Karpas-422 (cell line): Measurements from ENCODE around the gene PWWP2A. TPM values are rescaled to one million over a fixed set of nuclear protein-coding genes. Genes with fewer than 3 reads are reported as not detected.

ENCODE experiments used
- DNase-seq: peaks from one replicate; pipeline ENCODE4 v3.0.0-alpha.2; 2015
- H2AFZ ChIP-seq: fragments of 200-600 bp; sonication (generic); 2 replicates; pipeline ENCODE4 v1.6.1; 2014; ENCODE audit warnings: antibody characterized with exemption, low read length, mixed read lengths
- H3K27ac ChIP-seq: fragments of 200-600 bp; sonication (generic); 2 replicates; pipeline ENCODE4 v1.5.1; 2014; ENCODE audit warnings: mild to moderate bottlenecking, low read length, moderate library complexity
- H3K27me3 ChIP-seq: fragments of 200-600 bp; sonication (generic); 2 replicates; pipeline ENCODE4 v1.6.1; 2014; ENCODE audit warnings: low read length, mixed read lengths
- H3K36me3 ChIP-seq: fragments of 200-600 bp; sonication (generic); 2 replicates; pipeline ENCODE4 v1.6.1; 2014; ENCODE audit warnings: low read length, mixed read lengths; ENCODE audit not compliant: insufficient read depth
- H3K4me1 ChIP-seq: fragments of 200-600 bp; sonication (generic); 2 replicates; pipeline ENCODE4 v1.6.1; 2014; ENCODE audit warnings: mild to moderate bottlenecking, low read length, mixed read lengths
- H3K4me2 ChIP-seq: fragments of 200-600 bp; sonication (generic); 2 replicates; pipeline ENCODE4 v1.6.1; 2014; ENCODE audit warnings: low read length, low read depth, mild to moderate bottlenecking; ENCODE audit not compliant: poor library complexity, severe bottlenecking
- H3K4me3 ChIP-seq: fragments of 200-600 bp; sonication (generic); 2 replicates; pipeline ENCODE4 v1.5.1; 2014; ENCODE audit warnings: mild to moderate bottlenecking, antibody characterized with exemption, low read length, mixed read lengths
- H3K79me2 ChIP-seq: fragments of 200-600 bp; sonication (generic); 2 replicates; pipeline ENCODE4 v1.6.1; 2014; ENCODE audit warnings: mild to moderate bottlenecking, low read length, mixed read lengths
- H3K9ac ChIP-seq: fragments of 200-600 bp; sonication (generic); 2 replicates; pipeline ENCODE4 v1.6.0; 2014; ENCODE audit warnings: low read length
- H3K9me2 ChIP-seq: fragments of 200-600 bp; sonication (generic), shearing (Covaris generic); replicated peaks from 2 replicates; pipeline ENCODE4 v1.6.0; 2014; ENCODE audit warnings: mild to moderate bottlenecking, low read length, moderate library complexity; ENCODE audit not compliant: insufficient read depth
- H3K9me3 ChIP-seq: fragments of 300-700, 200-600 bp; sonication (generic); 2 replicates; pipeline ENCODE4 v1.6.1; 2014; ENCODE audit warnings: low read length, mixed read lengths
- H4K20me1 ChIP-seq: fragments of 200-600 bp; sonication (generic); 2 replicates; pipeline ENCODE4 v1.6.1; 2014; ENCODE audit warnings: mild to moderate bottlenecking, antibody characterized with exemption, low read length, low read depth; ENCODE audit not compliant: insufficient read depth
- total RNA-seq: library from RNA; depleted of rRNA; stranded (reverse); fragments of >200 nt; shearing (Covaris generic); gene quantifications from 2 replicates; pipeline ENCODE4 v1.2.3, GENCODE V29; 2014; ENCODE audit warnings: low replicate concordance

The PWWP2A gene
- total RNA-seq, 1 experiment from 2014 or later: 25.8 TPM

GRCh38 chr5:160064417-160064810 lies 54.8 kb downstream of the PWWP2A start:
- H3K27ac ChIP-seq: no peak overlapping the region
- no peaks in the 10 kb centered on the region for H3K9me2 ChIP-seq
- no peak overlapping the region for H2AFZ ChIP-seq
- H3K4me3 ChIP-seq: no peak overlapping the region
- no peaks in the 10 kb centered on the region for H3K4me1 ChIP-seq
- H3K4me2 ChIP-seq: no peak overlapping the region
- DNase-seq: no peak
- no peak overlapping the region for H3K9ac ChIP-seq
- H4K20me1 ChIP-seq: no peaks in the 10 kb centered on the region
- H3K36me3 ChIP-seq: peaks cover 9% of the 10 kb centered on the region; the same call in 1 of the 2 replicates
- H3K9me3 ChIP-seq: no peaks in the 10 kb centered on the region
- H3K79me2 ChIP-seq: no peaks in the 10 kb centered on the region
- H3K27me3 ChIP-seq: no peaks in the 10 kb centered on the region

- Histone ChIP-seq H4K20me1 (no peaks in the 10 kb centered on the region), H3K27me3 (no peaks in the 10 kb centered on the region), H3K79me2 (no peaks in the 10 kb centered on the region), H3K4me2 (no peak overlapping the region), H3K4me1 (no peaks in the 10 kb centered on the region), H3K36me3 (peaks cover 15% of the 10 kb centered on the region), H3K4me3 (no peak overlapping the region), H3K9ac (no peak overlapping the region), H3K9me2 (no peaks in the 10 kb centered on the region), H3K27ac (no peak overlapping the region), H2AFZ (no peak overlapping the region), H3K9me3 (no peaks in the 10 kb centered on the region)
- no peak for DNase-seq
Measured at GRCh38 chr5:160061770-160062169, 57.5 kb downstream of the PWWP2A start.

- no peaks in the 10 kb centered on the region for H3K4me1 ChIP-seq
- no peak overlapping the region for H3K4me3 ChIP-seq
- no peak for DNase-seq
- no peaks in the 10 kb centered on the region for H3K9me2 ChIP-seq
- no peaks in the 10 kb centered on the region for H3K79me2 ChIP-seq
- H3K4me2 ChIP-seq: no peak overlapping the region
- H2AFZ ChIP-seq: no peak overlapping the region
- H3K36me3 ChIP-seq: peaks cover 18% of the 10 kb centered on the region
- H3K27me3 ChIP-seq: no peaks in the 10 kb centered on the region
- no peaks in the 10 kb centered on the region for H3K9me3 ChIP-seq
- no peak overlapping the region for H3K27ac ChIP-seq
- no peaks in the 10 kb centered on the region for H4K20me1 ChIP-seq
- H3K9ac ChIP-seq: no peak overlapping the region
Measured at GRCh38 chr5:160060001-160060400, 59.2 kb downstream of the PWWP2A start.

GRCh38 chr5:160057256-160057655 lies 62.0 kb downstream of the PWWP2A start:
- Histone ChIP-seq H3K79me2 (no peaks in the 10 kb centered on the region), H3K4me2 (no peak overlapping the region), H3K4me1 (peaks cover 11% of the 10 kb centered on the region), H3K27me3 (no peaks in the 10 kb centered on the region), H4K20me1 (no peaks in the 10 kb centered on the region), H3K27ac (no peak overlapping the region), H3K4me3 (no peak overlapping the region), H3K36me3 (peaks cover 40% of the 10 kb centered on the region), H2AFZ (no peak overlapping the region), H3K9ac (no peak overlapping the region), H3K9me2 (no peaks in the 10 kb centered on the region), H3K9me3 (no peaks in the 10 kb centered on the region)
- no peak for DNase-seq

- Histone ChIP-seq H3K4me3 (no peak overlapping the region), H2AFZ (no peak overlapping the region), H3K36me3 (peaks cover 49% of the 10 kb centered on the region), H3K27ac (no peak overlapping the region), H3K4me1 (peaks cover 15% of the 10 kb centered on the region), H3K9ac (no peak overlapping the region), H4K20me1 (no peaks in the 10 kb centered on the region), H3K9me2 (no peaks in the 10 kb centered on the region), H3K4me2 (no peak overlapping the region), H3K27me3 (no peaks in the 10 kb centered on the region), H3K79me2 (no peaks in the 10 kb centered on the region), H3K9me3 (no peaks in the 10 kb centered on the region)
- DNase-seq: no peak
Measured at GRCh38 chr5:160054831-160055230, 64.4 kb downstream of the PWWP2A start.

- no peaks in the 10 kb centered on the region for H3K9me3 ChIP-seq
- peaks cover 51% of the 10 kb centered on the region for H3K36me3 ChIP-seq
Measured at GRCh38 chr5:160054047-160054446, 65.2 kb downstream of the PWWP2A start.

GRCh38 chr5:160049099-160049498 lies 70.2 kb downstream of the PWWP2A start:
- Histone ChIP-seq H3K4me3 (no peak overlapping the region), H3K27me3 (no peaks in the 10 kb centered on the region)

More at GRCh38 chr5:160054047-160054446, 65.2 kb downstream of the PWWP2A start:
- no peak overlapping the region for H3K4me2 ChIP-seq
- H3K27ac ChIP-seq: no peak overlapping the region
- H3K79me2 ChIP-seq: no peaks in the 10 kb centered on the region
- H3K27me3 ChIP-seq: no peaks in the 10 kb centered on the region
- no peaks in the 10 kb centered on the region for H4K20me1 ChIP-seq
- H3K9ac ChIP-seq: no peak overlapping the region
- H3K4me3 ChIP-seq: no peak overlapping the region
- DNase-seq: no peak
- no peaks in the 10 kb centered on the region for H3K9me2 ChIP-seq
- peaks cover 15% of the 10 kb centered on the region for H3K4me1 ChIP-seq
- H2AFZ ChIP-seq: no peak overlapping the region

GRCh38 chr5:160048131-160048530 lies 71.1 kb downstream of the PWWP2A start:
- Histone ChIP-seq H3K36me3 (peaks cover 24% of the 10 kb centered on the region; the same call in 1 of the 2 replicates), H3K9ac (no peak overlapping the region), H4K20me1 (no peaks in the 10 kb centered on the region), H3K9me2 (no peaks in the 10 kb centered on the region), H3K27me3 (no peaks in the 10 kb centered on the region), H3K4me1 (peaks cover 12% of the 10 kb centered on the region), H3K79me2 (peaks cover 11% of the 10 kb centered on the region; the same call in 1 of the 2 replicates), H2AFZ (no peak overlapping the region), H3K4me3 (no peak overlapping the region), H3K9me3 (no peaks in the 10 kb centered on the region), H3K4me2 (no peak overlapping the region), H3K27ac (no peak overlapping the region)
- DNase-seq: no peak

More at GRCh38 chr5:160049099-160049498, 70.2 kb downstream of the PWWP2A start:
- Histone ChIP-seq H3K27ac (no peak overlapping the region), H3K36me3 (peaks cover 31% of the 10 kb centered on the region; the same call in 1 of the 2 replicates), H2AFZ (no peak overlapping the region), H3K4me2 (no peak overlapping the region), H3K9ac (no peak overlapping the region), H3K79me2 (peaks cover 9% of the 10 kb centered on the region; the same call in 1 of the 2 replicates), H3K9me3 (no peaks in the 10 kb centered on the region), H3K4me1 (peaks cover 15% of the 10 kb centered on the region), H3K9me2 (no peaks in the 10 kb centered on the region), H4K20me1 (no peaks in the 10 kb centered on the region)
- no peak for DNase-seq
